ENCODE measurements around the gene PFKFB3. TPM values are rescaled to one million over a fixed set of nuclear protein-coding genes. Genes with fewer than 3 reads are reported as not detected.

PFKFB3 gene
- total RNA-seq, 1 experiment from 2014 or later = 43.6 TPM

DNA sequence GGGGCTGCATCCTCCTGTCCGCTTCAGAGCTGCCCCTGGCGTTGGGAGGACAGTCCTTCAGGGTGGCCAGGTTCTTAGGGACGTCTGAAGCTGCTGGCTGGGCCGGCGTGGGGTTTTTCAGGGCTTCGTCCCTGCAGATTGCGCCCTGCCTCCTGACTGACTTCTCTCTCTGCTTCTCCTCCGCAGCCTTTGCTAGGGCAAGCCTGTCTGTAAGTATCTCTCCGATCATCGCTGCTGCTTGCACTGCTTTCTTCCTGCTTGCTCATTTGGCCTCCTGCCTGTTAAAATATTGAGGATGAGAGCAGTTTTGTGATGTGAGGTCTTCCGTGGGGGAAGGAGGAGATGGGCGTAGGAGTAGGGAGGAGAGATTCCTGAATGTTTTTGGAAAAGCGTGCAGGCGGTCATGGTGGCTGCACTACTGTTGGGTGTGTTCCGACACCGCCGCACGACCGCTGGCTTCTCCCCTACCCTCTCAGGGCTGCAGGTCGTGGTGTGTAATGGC lies 25.3 kb downstream of the PFKFB3 start:
- H4K20me1 ChIP-seq (ENCODE audit: insufficient read depth, low read depth, low read length) = no peaks in the 10 kb centered on the region
- no peaks in the 10 kb centered on the region for H3K4me1 ChIP-seq (ENCODE audit: low read length)

DNA sequence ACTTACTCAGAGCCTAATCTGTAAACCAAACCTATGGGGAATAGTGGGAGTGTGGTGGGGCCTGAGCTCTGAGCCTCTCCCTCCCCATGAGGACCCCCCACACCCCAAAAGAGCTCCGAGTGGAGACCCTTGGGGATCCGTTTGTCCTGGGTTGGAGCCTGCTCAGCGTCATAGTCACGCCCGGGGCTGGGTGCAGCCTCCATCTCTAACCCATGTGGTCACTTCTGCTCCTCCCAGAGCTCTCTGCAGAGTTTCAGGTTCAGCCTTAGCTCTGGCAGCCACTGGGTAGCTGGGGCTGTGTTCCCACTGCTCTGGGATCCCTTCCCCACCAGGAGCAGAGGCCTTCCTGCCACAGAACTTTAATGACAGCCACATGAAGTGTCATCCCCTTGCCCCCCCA lies 25.9 kb downstream of the PFKFB3 start:
- peaks cover 8% of the 10 kb centered on the region for H3K36me3 ChIP-seq (ENCODE audit: insufficient read depth, low read length)
- DNase-seq = no peak
- H3K4me2 ChIP-seq (ENCODE audit: low read depth, low read length, poor library complexity, severe bottlenecking) = no peak overlapping the region
- H3K79me2 ChIP-seq (ENCODE audit: low read length) = no peaks in the 10 kb centered on the region
- no peak overlapping the region for H3K27ac ChIP-seq (ENCODE audit: low read length)
- H3K4me1 ChIP-seq (ENCODE audit: low read length) = no peaks in the 10 kb centered on the region
- H3K9me2 ChIP-seq (replicated peaks; ENCODE audit: insufficient read depth, low read length) = no peaks in the 10 kb centered on the region
- no peaks in the 10 kb centered on the region for H3K9me3 ChIP-seq (ENCODE audit: low read length)
- H4K20me1 ChIP-seq (ENCODE audit: insufficient read depth, low read depth, low read length) = no peaks in the 10 kb centered on the region
- H2AFZ ChIP-seq (ENCODE audit: low read length) = no peak overlapping the region
- no peaks in the 10 kb centered on the region for H3K27me3 ChIP-seq (ENCODE audit: low read length)
- no peak overlapping the region for H3K4me3 ChIP-seq (ENCODE audit: low read length)
- no peak overlapping the region for H3K9ac ChIP-seq (ENCODE audit: low read length)

More for the DNA sequence above, 25.3 kb downstream of the PFKFB3 start:
- no peaks in the 10 kb centered on the region for H3K27me3 ChIP-seq (ENCODE audit: low read length)
- no peak for DNase-seq
- H3K79me2 ChIP-seq (ENCODE audit: low read length) = no peaks in the 10 kb centered on the region
- H3K4me2 ChIP-seq (ENCODE audit: low read depth, low read length, poor library complexity, severe bottlenecking) = no peak overlapping the region
- H3K36me3 ChIP-seq (ENCODE audit: insufficient read depth, low read length) = peaks cover 8% of the 10 kb centered on the region
- no peak overlapping the region for H3K9ac ChIP-seq (ENCODE audit: low read length)
- H3K27ac ChIP-seq (ENCODE audit: low read length) = no peak overlapping the region
- no peak overlapping the region for H2AFZ ChIP-seq (ENCODE audit: low read length)
- H3K4me3 ChIP-seq (ENCODE audit: low read length) = no peak overlapping the region
- H3K9me2 ChIP-seq (replicated peaks; ENCODE audit: insufficient read depth, low read length) = no peaks in the 10 kb centered on the region
- H3K9me3 ChIP-seq (ENCODE audit: low read length) = no peaks in the 10 kb centered on the region

DNA sequence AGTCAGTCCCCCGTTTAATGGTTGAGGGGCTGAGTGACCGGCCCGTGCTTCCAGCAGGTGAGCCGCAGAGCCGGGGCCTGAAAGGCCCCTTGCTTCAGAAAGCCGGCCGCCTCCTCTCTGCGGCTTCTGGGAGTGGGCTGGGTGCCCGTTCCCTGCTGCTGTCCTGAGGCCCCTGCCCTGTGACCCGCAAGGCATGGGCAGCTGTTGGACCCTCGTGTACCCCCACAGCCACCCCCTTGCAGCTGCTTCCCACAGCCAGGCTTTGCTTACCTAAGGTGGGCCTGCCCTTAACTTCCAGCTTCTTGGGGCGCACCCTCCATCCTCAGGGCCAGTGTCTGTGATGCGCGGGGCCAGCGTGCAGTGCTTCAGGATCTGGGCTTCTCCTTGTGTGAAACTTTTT lies 26.6 kb downstream of the PFKFB3 start:
- Histone ChIP-seq H3K4me3 (ENCODE audit: low read length) (no peak overlapping the region), H3K27ac (ENCODE audit: low read length) (no peak overlapping the region), H3K4me2 (ENCODE audit: low read depth, low read length, poor library complexity, severe bottlenecking) (no peak overlapping the region), H2AFZ (ENCODE audit: low read length) (no peak overlapping the region), H3K27me3 (ENCODE audit: low read length) (no peaks in the 10 kb centered on the region), H3K9me3 (ENCODE audit: low read length) (no peaks in the 10 kb centered on the region), H4K20me1 (ENCODE audit: insufficient read depth, low read depth, low read length) (no peaks in the 10 kb centered on the region), H3K4me1 (ENCODE audit: low read length) (no peaks in the 10 kb centered on the region), H3K9me2 (replicated peaks; ENCODE audit: insufficient read depth, low read length) (no peaks in the 10 kb centered on the region), H3K9ac (ENCODE audit: low read length) (no peak overlapping the region), H3K36me3 (ENCODE audit: insufficient read depth, low read length) (peaks cover 4% of the 10 kb centered on the region), H3K79me2 (ENCODE audit: low read length) (no peaks in the 10 kb centered on the region)
- no peak for DNase-seq

DNA sequence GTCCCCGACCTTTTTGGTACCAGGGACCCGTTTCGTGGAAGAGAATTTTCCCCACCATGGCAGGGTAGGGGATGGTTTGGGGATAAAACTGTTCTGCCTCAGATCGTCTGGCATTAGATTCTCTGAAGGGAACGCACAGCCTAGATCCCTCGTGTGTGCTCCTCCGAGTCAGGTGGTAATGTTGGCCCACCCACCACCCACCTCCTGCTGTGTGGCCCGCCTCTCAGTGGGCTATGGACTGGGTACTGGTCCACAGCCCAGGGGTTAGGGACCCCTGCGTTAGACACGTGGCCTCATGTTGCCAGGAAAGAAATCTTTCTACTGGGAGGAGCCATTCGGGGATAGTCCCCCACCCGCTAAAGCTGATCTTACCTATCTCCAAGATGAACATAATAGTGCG lies 27.0 kb downstream of the PFKFB3 start:
- H3K27me3 ChIP-seq (ENCODE audit: low read length) = no peaks in the 10 kb centered on the region
- no peaks in the 10 kb centered on the region for H4K20me1 ChIP-seq (ENCODE audit: insufficient read depth, low read depth, low read length)
- H3K4me3 ChIP-seq (ENCODE audit: low read length) = no peak overlapping the region
- H3K79me2 ChIP-seq (ENCODE audit: low read length) = no peaks in the 10 kb centered on the region
- H3K36me3 ChIP-seq (ENCODE audit: insufficient read depth, low read length) = peaks cover 9% of the 10 kb centered on the region
- DNase-seq = no peak
- H3K4me1 ChIP-seq (ENCODE audit: low read length) = no peaks in the 10 kb centered on the region
- no peak overlapping the region for H3K9ac ChIP-seq (ENCODE audit: low read length)
- no peak overlapping the region for H2AFZ ChIP-seq (ENCODE audit: low read length)
- H3K9me2 ChIP-seq (replicated peaks; ENCODE audit: insufficient read depth, low read length) = no peaks in the 10 kb centered on the region
- no peak overlapping the region for H3K27ac ChIP-seq (ENCODE audit: low read length)
- H3K9me3 ChIP-seq (ENCODE audit: low read length) = no peaks in the 10 kb centered on the region
- no peak overlapping the region for H3K4me2 ChIP-seq (ENCODE audit: low read depth, low read length, poor library complexity, severe bottlenecking)

DNA sequence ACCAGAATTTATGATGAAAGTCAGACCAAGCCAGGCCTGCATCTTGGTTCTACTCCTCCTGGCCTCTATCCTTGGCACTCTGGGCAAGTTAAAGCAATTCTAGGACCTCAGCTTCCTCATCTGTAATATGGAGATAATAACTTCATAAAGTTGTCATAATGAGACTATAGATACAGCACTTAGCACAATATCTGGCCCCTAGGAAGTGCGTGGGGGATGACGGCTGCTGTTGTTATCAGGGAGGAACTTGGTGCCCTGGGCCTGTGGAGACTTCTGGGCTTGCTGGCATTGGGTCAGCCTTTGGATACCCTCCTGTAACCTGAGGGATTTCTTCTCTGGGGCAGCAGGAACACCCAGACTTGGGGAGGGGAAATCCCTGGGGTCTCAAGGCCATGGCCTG lies 27.6 kb downstream of the PFKFB3 start:
- no peak for DNase-seq
- Histone ChIP-seq H3K79me2 (ENCODE audit: low read length) (no peaks in the 10 kb centered on the region), H2AFZ (ENCODE audit: low read length) (no peak overlapping the region), H3K9me3 (ENCODE audit: low read length) (no peaks in the 10 kb centered on the region), H3K4me2 (ENCODE audit: low read depth, low read length, poor library complexity, severe bottlenecking) (no peak overlapping the region), H3K27ac (ENCODE audit: low read length) (no peak overlapping the region), H3K9ac (ENCODE audit: low read length) (no peak overlapping the region), H4K20me1 (ENCODE audit: insufficient read depth, low read depth, low read length) (no peaks in the 10 kb centered on the region), H3K4me1 (ENCODE audit: low read length) (no peaks in the 10 kb centered on the region), H3K36me3 (ENCODE audit: insufficient read depth, low read length) (peaks cover 10% of the 10 kb centered on the region), H3K27me3 (ENCODE audit: low read length) (no peaks in the 10 kb centered on the region), H3K4me3 (ENCODE audit: low read length) (no peak overlapping the region), H3K9me2 (replicated peaks; ENCODE audit: insufficient read depth, low read length) (no peaks in the 10 kb centered on the region)

DNA sequence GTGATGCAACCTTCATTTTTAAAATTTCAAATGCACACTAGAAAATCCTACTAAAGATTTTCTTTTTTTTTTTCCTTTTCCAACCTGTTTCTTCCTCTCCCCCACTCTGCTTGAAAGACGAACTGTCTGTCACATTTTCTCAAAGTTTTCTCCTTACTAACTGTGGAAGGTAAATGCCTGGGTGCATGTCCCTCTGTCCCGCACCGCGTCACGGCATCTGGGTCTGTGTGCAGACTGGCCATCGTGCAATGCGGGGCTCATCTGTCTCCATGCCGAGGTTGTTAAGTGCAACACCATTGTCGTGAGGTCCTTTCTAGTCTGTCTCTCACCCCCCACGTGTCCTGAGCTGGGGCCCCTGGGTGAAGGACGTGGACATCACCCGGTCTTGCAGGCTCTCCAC lies 28.4 kb downstream of the PFKFB3 start:
- H3K9me3 ChIP-seq (ENCODE audit: low read length) = no peaks in the 10 kb centered on the region
- H3K4me3 ChIP-seq (ENCODE audit: low read length) = no peak overlapping the region
- no peak overlapping the region for H2AFZ ChIP-seq (ENCODE audit: low read length)
- H3K9me2 ChIP-seq (replicated peaks; ENCODE audit: insufficient read depth, low read length) = no peaks in the 10 kb centered on the region
- no peaks in the 10 kb centered on the region for H3K27me3 ChIP-seq (ENCODE audit: low read length)
- peaks cover 7% of the 10 kb centered on the region for H3K36me3 ChIP-seq (ENCODE audit: insufficient read depth, low read length)
- H3K4me2 ChIP-seq (ENCODE audit: low read depth, low read length, poor library complexity, severe bottlenecking) = no peak overlapping the region
- DNase-seq = no peak
- H4K20me1 ChIP-seq (ENCODE audit: insufficient read depth, low read depth, low read length) = no peaks in the 10 kb centered on the region
- H3K79me2 ChIP-seq (ENCODE audit: low read length) = no peaks in the 10 kb centered on the region
- no peak overlapping the region for H3K27ac ChIP-seq (ENCODE audit: low read length)
- no peak overlapping the region for H3K9ac ChIP-seq (ENCODE audit: low read length)
- H3K4me1 ChIP-seq (ENCODE audit: low read length) = no peaks in the 10 kb centered on the region

DNA sequence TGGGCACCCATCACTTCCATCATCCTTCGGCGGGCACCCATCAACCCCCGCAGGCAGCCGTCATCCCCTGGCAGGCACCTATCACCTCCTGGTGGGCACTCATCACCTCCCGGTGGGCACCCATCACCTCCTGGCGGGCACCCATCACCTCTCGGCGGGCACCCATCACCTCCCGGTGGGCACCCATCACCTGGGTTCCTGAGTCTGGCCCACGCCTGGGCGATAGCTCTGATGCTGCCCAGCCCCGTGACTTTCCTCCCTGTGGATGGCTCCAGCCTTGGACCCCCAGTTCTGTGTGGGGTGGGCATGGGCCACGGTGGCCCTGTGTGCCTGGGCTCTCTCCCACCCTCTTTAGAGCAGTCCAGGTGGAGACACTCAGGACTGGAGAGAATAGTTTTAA lies 29.0 kb downstream of the PFKFB3 start:
- H3K27me3 ChIP-seq (ENCODE audit: low read length) = no peaks in the 10 kb centered on the region
- H4K20me1 ChIP-seq (ENCODE audit: insufficient read depth, low read depth, low read length) = no peaks in the 10 kb centered on the region
- no peak for DNase-seq
- no peaks in the 10 kb centered on the region for H3K4me1 ChIP-seq (ENCODE audit: low read length)
- H3K9me2 ChIP-seq (replicated peaks; ENCODE audit: insufficient read depth, low read length) = no peaks in the 10 kb centered on the region
- H3K27ac ChIP-seq (ENCODE audit: low read length) = no peak overlapping the region
- H2AFZ ChIP-seq (ENCODE audit: low read length) = no peak overlapping the region
- H3K36me3 ChIP-seq (ENCODE audit: insufficient read depth, low read length) = peaks cover 7% of the 10 kb centered on the region
- no peak overlapping the region for H3K4me2 ChIP-seq (ENCODE audit: low read depth, low read length, poor library complexity, severe bottlenecking)
- no peaks in the 10 kb centered on the region for H3K9me3 ChIP-seq (ENCODE audit: low read length)
- H3K4me3 ChIP-seq (ENCODE audit: low read length) = no peak overlapping the region
- H3K9ac ChIP-seq (ENCODE audit: low read length) = no peak overlapping the region
- no peaks in the 10 kb centered on the region for H3K79me2 ChIP-seq (ENCODE audit: low read length)

DNA sequence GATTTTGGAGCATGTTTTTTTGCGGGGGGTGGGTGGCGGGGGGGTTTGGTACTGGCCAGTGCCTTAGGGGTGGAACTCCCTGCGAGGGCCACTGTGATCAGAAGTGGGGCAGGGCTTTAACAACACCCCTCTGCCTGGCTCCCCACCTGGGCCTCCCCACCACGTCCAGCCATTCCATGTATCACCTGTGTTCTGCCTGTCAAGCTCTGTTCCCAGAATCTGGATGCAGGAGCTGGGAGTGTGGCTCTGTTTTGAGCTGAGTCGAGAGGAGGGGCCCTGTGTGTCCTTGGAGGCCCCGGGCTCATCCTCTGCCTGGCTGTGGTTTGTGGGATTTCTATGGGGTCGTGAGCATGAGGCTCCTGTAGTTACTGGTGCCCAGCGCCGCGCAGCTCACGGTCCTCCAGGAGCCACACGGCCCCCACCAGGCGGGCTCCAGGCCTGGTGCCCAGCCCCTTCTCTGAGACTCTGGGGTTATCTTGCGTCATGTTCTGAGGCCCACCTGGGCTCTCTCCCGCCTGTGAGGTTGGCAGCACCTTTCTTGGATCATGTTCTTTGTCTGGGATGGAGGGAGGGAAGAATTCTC lies 29.6 kb downstream of the PFKFB3 start:
- DNase-seq = no peak
- Histone ChIP-seq H3K4me3 (ENCODE audit: low read length) (no peak overlapping the region), H3K27ac (ENCODE audit: low read length) (no peak overlapping the region), H4K20me1 (ENCODE audit: insufficient read depth, low read depth, low read length) (no peaks in the 10 kb centered on the region), H3K9ac (ENCODE audit: low read length) (no peak overlapping the region), H3K79me2 (ENCODE audit: low read length) (no peaks in the 10 kb centered on the region), H3K4me1 (ENCODE audit: low read length) (no peaks in the 10 kb centered on the region), H3K4me2 (ENCODE audit: low read depth, low read length, poor library complexity, severe bottlenecking) (no peak overlapping the region), H3K36me3 (ENCODE audit: insufficient read depth, low read length) (peaks cover 7% of the 10 kb centered on the region), H3K27me3 (ENCODE audit: low read length) (no peaks in the 10 kb centered on the region), H2AFZ (ENCODE audit: low read length) (no peak overlapping the region), H3K9me3 (ENCODE audit: low read length) (no peaks in the 10 kb centered on the region), H3K9me2 (replicated peaks; ENCODE audit: insufficient read depth, low read length) (no peaks in the 10 kb centered on the region)

Measured in Karpas-422 (cell line).